Activated T-helper 1 cell treated with anti-CD3 and anti-CD28 coated beads, Interleukin-12 subunit alpha, Interleukin-12 subunit beta, Interleukin-2, Interleukin-4 antibody, amounts not matched to agents 30 ng/mL and 10 ng/mL and 1 ng/mL, durations not matched to agents 14 hours and 24 hours and 36 hours (primary cell): Measurements from ENCODE around the gene NOP56. TPM values are rescaled to one million over a fixed set of nuclear protein-coding genes. Genes with fewer than 3 reads are reported as not detected.

Source experiments
- DNase-seq: peaks from one replicate; pipeline ENCODE4 v3.0.0; 2021; ENCODE audit warnings: low spot score
- H3K27ac Mint-ChIP-seq: one replicate; pipeline ENCODE4 v1.8.0; 2021; ENCODE audit warnings: mild to moderate bottlenecking, mixed read lengths
- H3K27me3 Mint-ChIP-seq: one replicate; pipeline ENCODE4 v1.8.0; 2022; ENCODE audit warnings: mild to moderate bottlenecking, moderate library complexity, mixed read lengths; ENCODE audit not compliant: insufficient read depth
- H3K36me3 Mint-ChIP-seq: one replicate; pipeline ENCODE4 v1.8.0; 2021; ENCODE audit warnings: low read depth, mixed read lengths
- H3K4me1 Mint-ChIP-seq: one replicate; pipeline ENCODE4 v1.8.0; 2021; ENCODE audit warnings: low read depth, mixed read lengths
- H3K4me3 Mint-ChIP-seq: one replicate; pipeline ENCODE4 v1.8.0; 2021; ENCODE audit warnings: mild to moderate bottlenecking, moderate library complexity, mixed read lengths
- H3K9me3 Mint-ChIP-seq: one replicate; pipeline ENCODE4 v1.8.0; 2021; ENCODE audit warnings: mixed read lengths
- intact Hi-C: fragments of 100-400 bp; cut with micrococcal nuclease; formaldehyde crosslinking; loops from one replicate; pipeline ENCODE4 v1.15.1; 2024
- total RNA-seq: library from RNA; stranded (reverse); gene quantifications from 2 replicates; pipeline ENCODE4 v1.2.3, GENCODE V29; 2022

NOP56 gene
- 863 and 897 TPM in 2 replicates for total RNA-seq

DNA sequence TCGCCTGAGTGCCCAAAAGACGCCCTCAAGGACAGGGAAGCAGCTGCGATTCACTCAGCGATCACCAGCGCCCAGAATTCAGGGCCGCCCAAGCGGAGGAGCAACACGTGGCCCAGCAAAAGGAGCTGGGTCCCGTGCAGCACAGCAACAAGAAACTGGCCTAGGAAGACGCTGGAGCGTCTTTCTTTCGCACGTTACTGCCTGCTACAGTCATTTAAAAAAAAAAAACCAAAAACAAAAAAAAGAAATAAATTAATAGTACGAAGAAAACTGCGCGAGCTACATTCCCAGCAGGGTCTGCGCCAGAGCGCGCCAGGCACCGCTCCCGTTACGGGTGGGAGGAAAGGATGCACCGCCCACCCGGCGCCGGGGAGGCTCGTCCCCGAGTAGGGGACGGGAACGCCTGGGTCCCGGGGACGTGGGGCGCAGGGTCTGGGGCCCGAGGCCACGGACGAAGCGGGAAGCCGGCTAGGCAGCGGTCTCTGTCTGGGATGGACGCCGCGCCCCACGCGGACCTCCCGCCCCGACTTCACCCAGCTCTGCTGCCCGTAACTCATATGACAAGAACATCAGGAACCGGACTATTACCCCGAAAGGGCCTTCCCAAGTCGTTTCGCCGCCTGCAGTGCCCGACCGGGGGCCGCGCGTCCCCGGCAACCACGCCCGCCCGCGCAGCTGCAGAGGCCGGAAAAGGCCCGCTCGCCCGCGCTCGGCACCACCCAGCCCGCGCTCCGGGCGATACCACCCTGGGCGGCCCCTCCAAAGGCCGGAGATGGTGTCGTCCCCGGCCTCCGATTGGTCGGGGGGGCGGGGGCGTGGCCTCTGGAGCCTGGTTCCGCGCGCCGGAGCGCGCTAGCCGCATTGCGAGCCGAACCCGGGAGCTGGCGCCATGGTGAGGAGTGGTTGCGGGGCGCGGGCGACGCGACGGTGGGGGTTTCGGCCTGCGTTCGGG, at the start of gene NOP56:
Gene NOP56, plus strand, starts transcription at position 861 of the 952 bp plus-strand sequence. Its CDS starts 29 bp downstream, at position 890.
- H3K4me1 Mint-ChIP-seq: peaks cover 24% of the 10 kb centered on the region
- peaks cover 39% of the 10 kb centered on the region for H3K36me3 Mint-ChIP-seq
- H3K9me3 Mint-ChIP-seq: no peaks in the 10 kb centered on the region
- H3K27me3 Mint-ChIP-seq: no peaks in the 10 kb centered on the region
- peak; percentile 94 for DNase-seq
- H3K4me3 Mint-ChIP-seq: peak within 1 kb of the TSS; percentile 93
- peak within 1 kb of the TSS; percentile 93 for H3K27ac Mint-ChIP-seq
- intact Hi-C loops: loop anchor here (1.0 to 10.0 kb wide), 8 partner anchors 12 to 1817 kb away; partner anchors contain the start of genes FAM110A, IDH3B, MRPS26 and SNRPB

- H3K27ac Mint-ChIP-seq: no peak overlapping the region
- H3K9me3 Mint-ChIP-seq: peaks cover 25% of the 10 kb centered on the region
- intact Hi-C loops: no loop called here
- H3K4me3 Mint-ChIP-seq: no peak overlapping the region
- peaks cover 17% of the 10 kb centered on the region for H3K27me3 Mint-ChIP-seq
- no peak for DNase-seq
- no peaks in the 10 kb centered on the region for H3K4me1 Mint-ChIP-seq
- peaks cover 2% of the 10 kb centered on the region for H3K36me3 Mint-ChIP-seq
Measured at GRCh38 chr20:2602746-2603145, 49.7 kb upstream of the NOP56 start.

- no peak for DNase-seq
- peaks cover 25% of the 10 kb centered on the region for H3K9me3 Mint-ChIP-seq
- H3K27ac Mint-ChIP-seq: no peak overlapping the region
- no peak overlapping the region for H3K4me3 Mint-ChIP-seq
- H3K27me3 Mint-ChIP-seq: peaks cover 12% of the 10 kb centered on the region
- peaks cover 2% of the 10 kb centered on the region for H3K36me3 Mint-ChIP-seq
- intact Hi-C loops: no loop called here
- H3K4me1 Mint-ChIP-seq: no peaks in the 10 kb centered on the region
Measured at GRCh38 chr20:2603816-2604505, 48.5 kb upstream of the NOP56 start.

GRCh38 chr20:2604506-2604835, 48.0 kb upstream of the NOP56 start:
- Mint-ChIP-seq H3K4me3 (no peak overlapping the region), H3K27ac (no peak overlapping the region), H3K4me1 (no peaks in the 10 kb centered on the region), H3K27me3 (peaks cover 9% of the 10 kb centered on the region), H3K9me3 (peaks cover 25% of the 10 kb centered on the region), H3K36me3 (peaks cover 2% of the 10 kb centered on the region)
- intact Hi-C loops: no loop called here
- no peak for DNase-seq

- no peak for DNase-seq
- Mint-ChIP-seq H3K4me3 (no peak overlapping the region), H3K36me3 (peaks cover 2% of the 10 kb centered on the region), H3K27me3 (peaks cover 9% of the 10 kb centered on the region), H3K9me3 (peaks cover 25% of the 10 kb centered on the region), H3K4me1 (no peaks in the 10 kb centered on the region), H3K27ac (no peak overlapping the region)
- intact Hi-C loops: no loop called here
Measured at GRCh38 chr20:2606507-2607006, 45.9 kb upstream of the NOP56 start.

GRCh38 chr20:2610326-2610725, 42.1 kb upstream of the NOP56 start:
- peaks cover 12% of the 10 kb centered on the region for H3K27me3 Mint-ChIP-seq
- no peak overlapping the region for H3K27ac Mint-ChIP-seq
- no peaks in the 10 kb centered on the region for H3K4me1 Mint-ChIP-seq
- DNase-seq: no peak
- peaks cover 19% of the 10 kb centered on the region for H3K9me3 Mint-ChIP-seq
- H3K36me3 Mint-ChIP-seq: peaks cover 2% of the 10 kb centered on the region
- intact Hi-C loops: no loop called here
- no peak overlapping the region for H3K4me3 Mint-ChIP-seq

DNA sequence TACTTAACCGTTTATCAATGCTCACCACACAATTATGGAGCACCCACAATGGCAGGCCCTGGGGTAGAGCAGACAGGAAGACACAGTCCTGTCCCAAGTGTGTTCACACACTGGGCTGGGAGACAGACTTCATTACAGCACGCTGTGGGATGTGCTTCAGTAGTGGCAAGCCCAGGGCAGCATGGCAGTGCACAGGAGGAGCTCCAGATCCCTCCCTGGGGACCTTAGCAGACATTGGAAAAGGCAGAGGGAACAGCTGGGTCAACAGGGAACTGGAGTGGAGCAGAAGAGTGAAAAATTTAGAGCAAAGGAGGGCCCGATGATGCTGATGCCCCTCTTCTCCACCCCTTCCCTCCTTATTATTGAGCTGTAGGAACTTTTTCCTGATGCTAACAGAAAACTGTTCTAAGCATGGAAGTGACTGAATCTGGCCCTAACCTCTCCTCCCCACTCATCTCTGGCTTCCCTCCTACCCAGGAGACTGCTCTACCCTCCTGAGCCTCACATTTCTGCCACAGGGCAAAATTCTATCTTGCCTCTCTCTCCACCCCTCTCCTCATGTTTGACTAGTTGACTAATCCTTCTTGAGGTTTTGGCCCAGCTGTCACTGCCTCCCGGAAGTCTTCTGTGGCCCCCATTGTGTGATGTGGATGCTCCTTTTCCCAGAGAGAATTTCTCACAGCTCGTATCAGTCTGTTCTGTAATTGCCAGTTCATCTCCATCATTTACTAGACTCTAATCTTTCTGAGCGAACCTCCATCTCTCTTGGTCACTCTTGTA, 41.3 kb upstream of the NOP56 start:
- H3K4me3 Mint-ChIP-seq: no peak overlapping the region
- intact Hi-C loops: no loop called here
- H3K27ac Mint-ChIP-seq: no peak overlapping the region
- H3K4me1 Mint-ChIP-seq: no peaks in the 10 kb centered on the region
- peaks cover 2% of the 10 kb centered on the region for H3K36me3 Mint-ChIP-seq
- H3K9me3 Mint-ChIP-seq: peaks cover 14% of the 10 kb centered on the region
- no peak for DNase-seq
- H3K27me3 Mint-ChIP-seq: peaks cover 14% of the 10 kb centered on the region

DNA sequence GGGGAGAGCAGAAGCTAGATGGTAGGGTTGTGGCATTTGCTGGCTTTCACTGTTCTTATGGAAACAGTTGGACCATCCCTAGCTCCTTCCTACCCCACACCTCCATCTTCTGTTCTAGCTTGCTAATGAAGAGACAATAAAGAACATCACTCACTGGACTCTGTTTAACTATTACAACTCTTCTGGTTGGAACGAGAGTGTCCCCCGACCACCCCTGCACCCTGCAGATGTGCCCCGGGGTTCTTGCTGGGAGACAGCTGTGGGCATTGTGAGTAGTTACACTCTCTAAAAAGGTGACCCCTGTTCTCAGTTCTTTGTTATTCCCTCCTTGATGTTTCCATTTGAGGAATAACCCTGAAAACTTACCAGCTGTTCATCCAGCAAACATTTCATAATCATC, 40.4 kb upstream of the NOP56 start:
- no peak for DNase-seq
- Mint-ChIP-seq H3K4me3 (no peak overlapping the region), H3K9me3 (peaks cover 6% of the 10 kb centered on the region), H3K27ac (no peak overlapping the region), H3K36me3 (peaks cover 2% of the 10 kb centered on the region), H3K4me1 (no peaks in the 10 kb centered on the region), H3K27me3 (peaks cover 12% of the 10 kb centered on the region)
- intact Hi-C loops: no loop called here

DNA sequence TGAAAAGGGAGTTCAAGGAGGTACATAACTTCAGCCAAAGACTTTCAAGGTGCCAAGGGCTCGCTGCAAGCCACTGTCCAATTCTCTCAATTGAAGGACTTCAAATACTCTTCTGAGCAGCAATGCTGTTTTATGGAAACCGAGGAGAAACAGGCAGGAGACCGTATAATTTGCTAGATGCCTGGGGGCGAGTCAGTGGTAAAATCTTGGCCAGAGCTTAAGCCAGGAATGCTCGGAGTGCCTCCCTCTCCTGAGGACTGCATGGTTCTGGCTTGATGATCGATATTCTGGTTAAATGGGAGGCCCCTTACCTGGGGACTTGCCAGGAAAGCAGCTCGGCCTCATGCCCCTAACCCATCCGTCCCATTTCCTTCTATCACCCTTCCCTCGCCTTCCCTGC, 35.8 kb upstream of the NOP56 start:
- Mint-ChIP-seq H3K9me3 (no peaks in the 10 kb centered on the region), H3K4me1 (no peaks in the 10 kb centered on the region), H3K36me3 (no peaks in the 10 kb centered on the region), H3K27ac (no peak overlapping the region), H3K4me3 (no peak overlapping the region), H3K27me3 (peaks cover 14% of the 10 kb centered on the region)
- intact Hi-C loops: no loop called here
- no peak for DNase-seq

DNA sequence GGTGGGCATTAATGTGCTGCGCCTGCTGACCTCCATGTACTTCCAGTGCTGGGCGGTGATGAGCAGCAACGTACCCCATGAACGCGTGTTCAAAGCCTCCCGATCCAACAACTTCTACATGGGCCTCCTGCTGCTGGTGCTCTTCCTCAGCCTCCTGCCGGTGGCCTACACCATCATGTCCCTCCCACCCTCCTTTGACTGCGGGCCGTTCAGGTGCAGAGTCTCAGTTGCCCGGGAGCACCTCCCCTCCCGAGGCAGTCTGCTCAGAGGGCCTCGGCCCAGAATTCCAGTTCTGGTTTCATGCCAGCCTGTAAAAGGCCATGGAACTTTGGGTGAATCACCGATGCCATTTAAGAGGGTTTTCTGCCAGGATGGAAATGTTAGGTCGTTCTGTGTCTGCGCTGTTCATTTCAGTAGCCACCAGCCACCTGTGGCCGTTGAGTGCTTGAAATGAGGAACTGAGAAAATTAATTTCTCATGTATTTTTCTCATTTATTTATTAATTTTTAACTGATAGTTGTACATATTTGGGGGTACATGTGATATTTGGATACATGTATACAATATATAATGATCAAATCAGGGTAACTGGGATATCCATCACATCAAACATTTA, 35.2 kb upstream of the NOP56 start:
- no peaks in the 10 kb centered on the region for H3K4me1 Mint-ChIP-seq
- H3K36me3 Mint-ChIP-seq: no peaks in the 10 kb centered on the region
- intact Hi-C loops: no loop called here
- DNase-seq: no peak
- no peak overlapping the region for H3K27ac Mint-ChIP-seq
- H3K9me3 Mint-ChIP-seq: no peaks in the 10 kb centered on the region
- H3K27me3 Mint-ChIP-seq: peaks cover 11% of the 10 kb centered on the region
- no peak overlapping the region for H3K4me3 Mint-ChIP-seq

DNA sequence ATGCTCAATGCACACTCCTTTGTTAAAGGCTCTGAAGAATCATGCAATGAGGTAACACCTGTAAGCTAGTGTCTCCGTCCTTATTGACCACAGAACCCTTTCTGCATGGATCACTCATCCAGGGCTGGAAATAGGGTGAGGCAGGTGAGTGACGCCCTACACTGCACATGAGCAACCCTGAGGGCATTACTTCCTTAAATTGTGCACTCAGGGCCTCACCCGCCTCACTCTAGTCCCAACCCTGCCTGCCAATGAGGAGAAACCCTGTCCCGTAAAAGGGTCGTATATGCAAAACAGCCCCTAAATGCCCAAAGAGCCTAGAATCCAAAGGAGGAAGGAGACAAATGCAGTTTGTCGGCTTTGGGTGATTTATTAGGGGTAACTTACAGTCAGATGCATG, 33.6 kb upstream of the NOP56 start:
- H3K27ac Mint-ChIP-seq: no peak overlapping the region
- DNase-seq: no peak
- no peaks in the 10 kb centered on the region for H3K36me3 Mint-ChIP-seq
- no peaks in the 10 kb centered on the region for H3K9me3 Mint-ChIP-seq
- intact Hi-C loops: no loop called here
- no peak overlapping the region for H3K4me3 Mint-ChIP-seq
- no peaks in the 10 kb centered on the region for H3K4me1 Mint-ChIP-seq
- H3K27me3 Mint-ChIP-seq: peaks cover 15% of the 10 kb centered on the region

GRCh38 chr20:2619337-2619736, 33.1 kb upstream of the NOP56 start:
- Mint-ChIP-seq H3K27me3 (peaks cover 15% of the 10 kb centered on the region), H3K36me3 (no peaks in the 10 kb centered on the region), H3K9me3 (no peaks in the 10 kb centered on the region), H3K4me3 (no peak overlapping the region), H3K4me1 (no peaks in the 10 kb centered on the region), H3K27ac (no peak overlapping the region)
- intact Hi-C loops: no loop called here
- no peak for DNase-seq
